Stomach (tissue), 4 donors: ENCODE measurements around the gene SRC.

Source experiments
- CTCF ChIP-seq, 7 experiments: fragments of 450-650 bp in 4 of 7; fragments of 200-600 bp in 3 of 7; sonication (generic) in 3 of 7; IDR thresholded peaks; one replicate each; pipeline ENCODE4 v1.5.1; 2016 to 2019; ENCODE audit warnings: antibody characterized with exemption in 7 of 7, control low read depth in 2 of 7, mild to moderate bottlenecking in 1 of 7
- EP300 ChIP-seq: sonication (generic); formaldehyde crosslinking; IDR thresholded peaks from one replicate; pipeline ENCODE4 v1.6.1; 2017; ENCODE audit warnings: antibody characterized with exemption

GRCh38 chr20:37404461-37404890 is 58.5 kb downstream of the SRC start:
- no peak for TF ChIP-seq CTCF (IDR thresholded peaks at IDR 0.05)
- TF ChIP-seq EP300: no peak
